ENCODE data around the gene G3BP1.

The G3BP1 gene

DNA sequence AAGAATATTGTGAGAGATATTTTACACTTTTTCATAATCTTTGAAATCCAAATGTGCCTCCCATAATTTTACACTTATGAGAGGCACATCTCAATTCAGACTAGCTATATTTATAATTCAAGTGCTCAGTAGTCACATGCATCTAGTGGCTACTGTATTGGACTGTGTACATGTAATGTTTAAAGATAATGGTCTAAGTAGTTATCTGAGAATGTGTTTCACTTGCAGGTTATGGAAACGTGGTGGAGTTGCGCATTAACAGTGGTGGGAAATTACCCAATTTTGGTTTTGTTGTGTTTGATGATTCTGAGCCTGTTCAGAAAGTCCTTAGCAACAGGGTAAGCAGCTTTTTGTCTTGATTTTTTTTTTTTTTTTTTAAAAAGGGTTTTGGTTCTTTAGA lies 28.8 kb downstream of the G3BP1 start:
- Mint-ChIP-seq H3K27ac (no peak overlapping the region), H3K4me3 (no peak overlapping the region), H3K36me3 (ENCODE audit: low read depth) (peaks cover 90% of the 10 kb centered on the region), H3K4me1 (peaks cover 9% of the 10 kb centered on the region), H3K9me3 (no peaks in the 10 kb centered on the region), H3K27me3 (ENCODE audit: low read depth, poor library complexity) (peaks cover 4% of the 10 kb centered on the region)
- DNase-seq = no peak
- TF ChIP-seq, protein P1, sequence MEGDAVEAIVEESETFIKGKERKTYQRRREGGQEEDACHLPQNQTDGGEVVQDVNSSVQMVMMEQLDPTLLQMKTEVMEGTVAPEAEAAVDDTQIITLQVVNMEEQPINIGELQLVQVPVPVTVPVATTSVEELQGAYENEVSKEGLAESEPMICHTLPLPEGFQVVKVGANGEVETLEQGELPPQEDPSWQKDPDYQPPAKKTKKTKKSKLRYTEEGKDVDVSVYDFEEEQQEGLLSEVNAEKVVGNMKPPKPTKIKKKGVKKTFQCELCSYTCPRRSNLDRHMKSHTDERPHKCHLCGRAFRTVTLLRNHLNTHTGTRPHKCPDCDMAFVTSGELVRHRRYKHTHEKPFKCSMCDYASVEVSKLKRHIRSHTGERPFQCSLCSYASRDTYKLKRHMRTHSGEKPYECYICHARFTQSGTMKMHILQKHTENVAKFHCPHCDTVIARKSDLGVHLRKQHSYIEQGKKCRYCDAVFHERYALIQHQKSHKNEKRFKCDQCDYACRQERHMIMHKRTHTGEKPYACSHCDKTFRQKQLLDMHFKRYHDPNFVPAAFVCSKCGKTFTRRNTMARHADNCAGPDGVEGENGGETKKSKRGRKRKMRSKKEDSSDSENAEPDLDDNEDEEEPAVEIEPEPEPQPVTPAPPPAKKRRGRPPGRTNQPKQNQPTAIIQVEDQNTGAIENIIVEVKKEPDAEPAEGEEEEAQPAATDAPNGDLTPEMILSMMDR (IDR thresholded peaks at IDR 0.05) = no peak

GRCh38 chr5:151805414-151806223 lies 33.9 kb downstream of the G3BP1 start:
- Mint-ChIP-seq H3K27ac (no peak overlapping the region), H3K27me3 (ENCODE audit: low read depth, poor library complexity) (no peaks in the 10 kb centered on the region), H3K4me3 (no peak overlapping the region), H3K36me3 (ENCODE audit: low read depth) (peaks cover 94% of the 10 kb centered on the region), H3K4me1 (peaks cover 9% of the 10 kb centered on the region), H3K9me3 (no peaks in the 10 kb centered on the region)
- TF ChIP-seq, protein P1 (IDR thresholded peaks at IDR 0.05) = no peak
- no peak for DNase-seq

DNA sequence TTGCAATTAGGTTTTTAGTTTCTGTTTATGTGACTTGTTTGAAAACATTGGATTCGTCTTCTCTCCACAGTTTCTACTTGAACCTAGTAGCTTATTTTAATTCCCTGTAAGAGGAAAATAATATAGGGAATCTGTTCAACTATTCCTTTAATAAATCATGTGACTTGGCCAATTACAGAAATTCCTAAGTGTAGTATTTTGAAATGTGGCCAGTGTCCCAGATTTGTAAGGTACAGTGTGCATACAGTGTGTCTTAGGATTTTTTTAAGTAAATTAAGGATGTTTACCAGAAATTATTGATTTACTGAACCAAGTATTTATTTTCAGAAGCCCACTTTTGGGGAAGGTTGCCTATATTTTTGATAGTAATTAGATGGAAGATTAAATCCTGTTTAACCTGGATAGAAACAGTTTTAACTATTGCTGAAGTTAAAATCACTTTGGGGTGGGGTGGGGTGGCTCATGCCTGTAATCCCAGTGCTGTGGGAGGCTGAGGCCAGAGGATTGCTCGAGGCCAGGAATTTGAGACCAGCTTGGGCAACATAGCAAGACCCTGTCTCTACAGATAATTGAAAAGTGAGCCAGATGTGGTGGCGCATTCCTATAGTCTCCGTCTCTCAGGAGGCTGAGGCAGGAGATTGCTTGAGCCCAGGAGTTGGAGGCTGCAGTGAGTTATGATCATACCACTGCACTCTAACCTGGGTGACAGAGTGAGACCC lies 36.9 kb downstream of the G3BP1 start:
- no peaks in the 10 kb centered on the region for H3K9me3 Mint-ChIP-seq
- H3K27ac Mint-ChIP-seq = no peak overlapping the region
- DNase-seq = no peak
- peaks cover 95% of the 10 kb centered on the region for H3K36me3 Mint-ChIP-seq (ENCODE audit: low read depth)
- peaks cover 6% of the 10 kb centered on the region for H3K4me1 Mint-ChIP-seq
- TF ChIP-seq, protein P1 (IDR thresholded peaks at IDR 0.05) = no peak
- H3K4me3 Mint-ChIP-seq = no peak overlapping the region
- no peaks in the 10 kb centered on the region for H3K27me3 Mint-ChIP-seq (ENCODE audit: low read depth, poor library complexity)

- Mint-ChIP-seq H3K27me3 (ENCODE audit: low read depth, poor library complexity) (no peaks in the 10 kb centered on the region), H3K36me3 (ENCODE audit: low read depth) (peaks cover 96% of the 10 kb centered on the region), H3K4me3 (no peak overlapping the region), H3K4me1 (peaks cover 14% of the 10 kb centered on the region), H3K27ac (no peak overlapping the region), H3K9me3 (no peaks in the 10 kb centered on the region)
- no peak for DNase-seq
- TF ChIP-seq, protein P1 (IDR thresholded peaks at IDR 0.05) = no peak
Observed at GRCh38 chr5:151810449-151810848, 38.7 kb downstream of the G3BP1 start.

- Mint-ChIP-seq H3K4me3 (no peak overlapping the region), H3K9me3 (no peaks in the 10 kb centered on the region), H3K27ac (no peak overlapping the region), H3K27me3 (ENCODE audit: low read depth, poor library complexity) (no peaks in the 10 kb centered on the region), H3K36me3 (ENCODE audit: low read depth) (peaks cover 95% of the 10 kb centered on the region), H3K4me1 (peaks cover 14% of the 10 kb centered on the region)
- TF ChIP-seq, protein P1 (IDR thresholded peaks at IDR 0.05) = no peak
- no peak for DNase-seq
Observed at GRCh38 chr5:151810897-151811296, 39.1 kb downstream of the G3BP1 start.

Measured in nephron progenitor cell (in vitro differentiated cells).